Inflammatory macrophage treated with lipopolysaccharide for 1 hour (primary cell): Measurements from ENCODE around the gene CD248.
"Not testable (repeated sequence)": the region's sequence is repeated elsewhere in the genome, so short reads cannot be mapped to it uniquely, and the experiment has no call there.

Experiments used
- DNase-seq, 2 donors: peaks; one replicate each; pipeline ENCODE4 v3.0.0-alpha.2; 2020 to 2022

The CD248 gene

DNA sequence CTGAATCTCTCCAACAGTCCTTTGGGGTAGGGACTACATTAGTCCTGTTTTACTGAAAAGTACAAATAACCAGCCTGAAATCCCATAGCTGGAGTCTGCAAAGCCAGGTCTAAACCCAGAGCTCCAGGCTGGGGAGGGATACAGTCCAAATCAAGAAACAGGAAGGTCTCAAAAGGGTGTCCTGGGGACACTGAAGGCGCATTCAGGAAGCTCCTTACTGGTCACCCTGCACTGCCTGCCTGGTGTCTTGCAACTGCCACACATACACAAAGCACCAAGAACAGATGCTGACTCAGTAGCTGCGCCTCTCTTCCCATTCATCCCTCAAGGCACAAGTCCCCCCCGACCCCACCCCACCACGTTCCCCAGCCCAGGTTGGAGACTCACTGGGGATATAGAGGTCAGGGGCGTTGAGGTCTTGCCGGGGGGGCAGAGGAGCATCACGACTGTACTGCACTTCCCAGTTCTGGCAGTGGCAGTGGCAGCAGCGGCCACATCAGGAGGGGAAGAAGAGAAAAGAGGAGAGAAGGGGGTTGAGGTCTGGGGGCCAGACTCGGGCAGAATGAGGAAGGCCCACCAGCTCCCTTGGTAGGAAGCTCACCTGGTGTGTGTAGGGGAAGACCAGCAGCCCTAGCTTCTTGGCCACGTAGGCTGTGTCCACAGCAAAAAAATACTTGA is 29.5 kb downstream of the CD248 start:
- DNase-seq: peak; percentile 20 to 31

DNA sequence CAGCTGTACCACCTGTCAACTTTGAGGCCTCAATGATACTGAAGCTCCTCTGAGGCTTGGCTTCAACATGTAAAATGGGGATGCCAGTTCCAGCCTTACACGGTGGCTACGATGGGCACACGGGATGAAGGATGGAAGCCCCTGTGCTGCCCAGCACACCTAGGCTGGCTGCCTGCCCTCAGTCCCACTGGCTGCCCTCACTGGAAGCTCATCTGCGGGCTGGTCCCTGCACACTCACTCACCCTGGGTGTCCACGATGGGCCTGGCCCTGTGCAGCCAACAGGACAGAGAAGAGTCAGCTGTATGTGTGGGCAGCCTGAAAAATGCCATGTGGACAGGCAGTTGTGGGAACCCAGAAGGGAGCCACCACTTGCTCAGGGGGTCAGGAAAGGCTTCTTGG is 30.1 kb downstream of the CD248 start:
- no peak for DNase-seq

- DNase-seq: no peak
Observed at GRCh38 chr11:66285250-66285947, 31.4 kb downstream of the CD248 start.

- DNase-seq: no peak
Observed at GRCh38 chr11:66284526-66285078, 32.2 kb downstream of the CD248 start.

DNA sequence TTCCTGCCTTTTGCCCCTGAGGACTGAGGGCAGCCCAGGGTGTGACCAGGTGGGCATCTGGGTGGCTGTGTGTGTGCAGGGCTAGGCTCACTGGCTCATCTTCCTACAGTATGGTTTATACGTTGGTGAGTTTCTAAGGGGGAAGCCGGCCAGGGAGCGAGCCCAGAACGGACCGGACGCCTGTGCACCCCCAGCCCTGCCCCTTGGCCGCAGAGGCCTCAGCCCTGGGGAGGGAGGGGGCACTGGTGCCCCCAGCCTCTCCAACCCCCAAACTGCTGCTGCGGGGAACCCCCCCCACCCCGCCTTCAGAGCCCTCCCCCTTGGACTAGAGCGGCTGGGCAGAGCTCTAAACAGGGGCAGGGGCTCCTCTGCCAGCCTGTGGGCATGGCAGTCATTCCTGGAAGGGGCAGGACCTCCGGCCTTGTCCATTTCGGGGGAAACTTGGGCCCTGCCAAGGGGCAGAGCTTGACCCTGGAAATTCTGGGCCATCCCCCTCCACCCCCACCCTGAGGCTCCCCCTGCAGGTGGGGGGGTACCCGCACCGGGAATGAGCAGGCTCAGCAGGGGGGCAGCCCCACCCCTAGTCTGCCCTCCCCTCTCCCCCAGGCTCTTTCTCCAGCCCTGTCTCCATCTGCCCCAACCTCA is 33.3 kb downstream of the CD248 start:
- DNase-seq: no peak

GRCh38 chr11:66282468-66283455 is 34.1 kb downstream of the CD248 start:
- DNase-seq: peak; percentile 93 to 96

DNA sequence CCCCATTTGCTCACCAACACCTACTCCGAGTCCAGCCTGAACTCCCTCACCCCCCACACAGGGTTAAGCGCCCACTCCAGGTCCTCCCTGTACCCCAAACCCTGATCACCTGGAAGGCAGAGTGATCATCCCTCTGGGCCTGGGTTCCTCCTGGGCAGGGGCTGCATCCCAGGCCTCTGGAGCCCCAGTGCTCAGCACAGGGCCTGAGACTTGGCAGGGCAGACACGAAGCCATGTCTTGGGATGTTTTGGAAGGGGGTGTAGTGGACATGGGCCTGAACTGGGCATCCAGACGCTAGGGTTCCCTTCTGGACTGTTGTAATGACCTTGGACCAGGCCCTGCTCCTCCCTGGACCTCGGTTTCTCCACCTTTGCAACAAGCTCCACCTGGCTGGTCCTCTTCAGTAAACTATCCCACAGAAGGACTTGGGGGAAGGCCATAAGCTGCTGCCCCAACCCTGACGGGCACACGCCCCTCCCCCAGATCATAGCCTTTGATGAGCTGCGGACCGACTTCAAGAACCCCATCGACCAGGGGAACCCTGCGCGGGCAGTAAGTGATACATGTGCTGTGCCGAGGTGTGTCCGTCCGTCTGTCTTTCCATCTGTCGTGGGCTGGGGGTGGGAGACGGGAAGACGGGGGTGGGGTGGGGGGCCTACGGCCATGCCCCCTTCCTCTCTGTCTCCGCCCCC is 34.9 kb downstream of the CD248 start:
- no peak for DNase-seq

DNA sequence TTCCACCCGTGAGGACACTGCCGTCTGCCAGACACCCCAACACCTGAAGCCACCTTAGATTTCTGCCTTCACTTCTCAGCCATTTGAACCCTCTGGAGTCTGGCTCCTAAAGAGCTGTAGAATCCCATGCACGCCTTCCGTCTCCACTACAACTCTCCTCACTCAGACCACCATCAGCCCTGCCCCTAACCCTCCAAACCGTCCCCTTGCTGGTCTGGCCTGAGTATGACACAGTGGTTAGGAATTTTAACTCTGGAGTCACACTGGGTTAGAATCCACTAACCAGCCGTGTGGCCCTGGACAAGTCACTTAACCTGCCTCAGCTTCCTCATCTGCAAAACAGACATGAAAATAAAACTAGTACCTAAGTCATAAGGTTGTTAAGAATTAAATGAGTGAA is 35.8 kb downstream of the CD248 start:
- no peak for DNase-seq

GRCh38 chr11:66280428-66280827 is 36.4 kb downstream of the CD248 start:
- DNase-seq: no peak

DNA sequence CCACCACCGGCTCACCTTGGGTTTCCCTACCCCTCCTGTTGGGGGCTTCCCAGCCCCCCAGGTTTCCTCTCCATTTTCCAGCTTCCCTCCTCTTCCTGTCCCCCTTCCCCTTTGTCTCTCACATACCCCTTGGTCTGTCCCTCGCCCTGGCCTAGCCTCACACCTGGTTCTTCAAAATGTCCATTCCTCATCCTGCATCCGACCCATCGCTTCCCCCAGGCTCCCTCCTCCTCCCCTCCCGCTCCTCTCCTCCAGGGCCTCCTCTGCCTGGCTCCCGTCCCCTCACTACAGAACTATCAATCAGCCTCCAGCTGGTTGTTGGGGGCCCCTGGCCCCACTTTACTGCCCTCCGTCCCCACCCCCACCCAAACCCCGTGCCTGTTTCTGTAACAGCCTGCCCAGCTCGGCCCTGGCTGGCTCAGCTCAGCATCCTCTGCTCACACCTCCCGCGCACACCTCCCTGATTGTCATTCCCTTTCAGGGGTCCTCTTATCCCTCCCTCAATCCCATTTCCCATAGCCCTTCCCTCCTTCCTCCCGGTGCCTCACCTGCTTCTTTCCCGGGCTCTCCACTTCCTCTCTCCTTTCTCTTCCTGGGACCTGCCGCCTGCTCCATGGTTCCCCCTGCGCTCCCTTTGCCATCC is 37.6 kb downstream of the CD248 start:
- no peak for DNase-seq

- DNase-seq: no peak
Observed at GRCh38 chr11:66278363-66279091, 38.3 kb downstream of the CD248 start.

DNA sequence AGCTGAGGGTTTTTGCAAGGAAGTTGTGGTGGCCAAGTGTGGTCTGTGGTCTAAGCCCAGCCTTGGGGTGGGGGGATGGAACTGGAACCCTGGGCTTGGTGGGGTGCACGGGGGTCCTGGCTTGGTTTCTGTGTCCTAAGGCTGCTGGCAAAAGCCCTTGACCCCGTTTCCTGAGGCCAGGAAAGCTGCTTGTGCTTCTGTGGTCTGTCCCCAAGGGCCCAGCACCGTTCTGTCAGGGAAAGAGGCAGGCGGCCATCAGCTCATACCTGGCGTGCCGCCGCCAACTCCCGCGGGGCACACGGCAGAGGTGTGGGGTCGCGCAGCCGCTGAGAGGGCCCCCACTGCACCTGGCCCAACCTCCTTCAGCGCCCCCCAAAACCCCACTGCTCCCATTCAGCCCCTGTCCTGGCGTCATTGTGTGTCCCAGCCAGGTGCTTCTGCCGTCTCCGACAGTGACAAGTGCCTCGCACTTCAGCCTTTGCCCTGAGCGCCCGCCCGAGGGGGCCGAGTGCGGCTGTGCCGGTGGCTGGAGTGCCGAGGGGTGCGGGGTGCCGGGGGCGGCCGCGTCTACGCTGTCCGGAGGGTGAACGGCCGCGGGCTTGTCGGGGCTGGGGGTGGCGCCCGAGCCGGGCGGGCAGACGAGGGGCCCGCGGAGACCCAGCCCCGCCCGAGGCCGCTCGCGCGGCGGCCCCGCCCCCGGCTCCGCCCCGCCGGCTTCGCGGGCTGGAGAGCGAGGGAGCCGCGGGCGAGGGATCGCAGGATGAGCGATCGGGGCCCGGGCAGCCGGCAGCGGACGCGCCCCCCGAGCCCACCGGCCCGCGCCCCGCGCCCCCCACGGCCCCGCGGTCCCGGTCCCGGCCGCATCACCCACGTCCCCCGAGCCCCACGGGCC is 39.1 kb downstream of the CD248 start, which contains the start of gene CNIH2:
Gene CNIH2 (plus strand): TSS at position 705 of the 892 bp plus-strand sequence. CDS start 282 bp downstream, outside the sequence.
- no peak for DNase-seq

DNA sequence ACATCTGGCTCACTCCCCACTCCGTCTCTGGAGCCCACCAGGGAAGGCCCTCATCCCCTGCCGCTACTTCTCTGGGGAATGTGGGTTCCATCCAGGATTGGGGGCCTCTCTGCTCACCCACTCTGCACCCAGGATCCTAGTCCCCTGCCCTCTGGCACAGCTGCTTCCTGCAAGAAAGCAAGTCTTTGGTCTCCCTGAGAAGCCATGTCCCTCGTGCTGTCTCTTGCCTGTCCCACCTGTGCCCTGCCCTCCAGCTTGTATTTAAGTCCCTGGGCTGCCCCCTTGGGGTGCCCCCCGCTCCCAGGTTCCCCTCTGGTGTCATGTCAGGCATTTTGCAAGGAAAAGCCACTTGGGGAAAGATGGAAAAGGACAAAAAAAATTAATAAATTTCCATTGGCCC is 39.8 kb downstream of the CD248 start:
- not testable (repeated sequence) for DNase-seq

DNA sequence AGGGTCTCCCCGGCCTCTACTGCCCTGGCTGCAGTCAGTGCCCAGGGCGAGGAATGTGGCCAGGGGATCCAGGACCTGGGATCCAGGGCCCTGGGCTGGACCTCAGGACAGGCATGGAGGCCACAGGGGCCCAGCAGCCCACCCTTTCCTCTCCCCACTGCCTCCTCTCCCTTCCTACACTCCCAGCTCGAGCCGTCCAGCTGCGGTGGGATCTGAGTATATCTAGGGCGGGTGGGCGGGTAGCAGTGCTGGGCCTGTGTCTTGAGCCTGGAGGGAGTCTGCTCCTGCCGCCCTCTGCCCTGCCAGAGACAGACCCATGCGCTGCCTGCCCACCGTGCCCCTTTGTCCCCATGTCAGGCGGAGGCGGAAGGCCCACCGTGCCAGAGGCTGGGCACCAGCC is 40.2 kb downstream of the CD248 start:
- DNase-seq: not testable (repeated sequence)

DNA sequence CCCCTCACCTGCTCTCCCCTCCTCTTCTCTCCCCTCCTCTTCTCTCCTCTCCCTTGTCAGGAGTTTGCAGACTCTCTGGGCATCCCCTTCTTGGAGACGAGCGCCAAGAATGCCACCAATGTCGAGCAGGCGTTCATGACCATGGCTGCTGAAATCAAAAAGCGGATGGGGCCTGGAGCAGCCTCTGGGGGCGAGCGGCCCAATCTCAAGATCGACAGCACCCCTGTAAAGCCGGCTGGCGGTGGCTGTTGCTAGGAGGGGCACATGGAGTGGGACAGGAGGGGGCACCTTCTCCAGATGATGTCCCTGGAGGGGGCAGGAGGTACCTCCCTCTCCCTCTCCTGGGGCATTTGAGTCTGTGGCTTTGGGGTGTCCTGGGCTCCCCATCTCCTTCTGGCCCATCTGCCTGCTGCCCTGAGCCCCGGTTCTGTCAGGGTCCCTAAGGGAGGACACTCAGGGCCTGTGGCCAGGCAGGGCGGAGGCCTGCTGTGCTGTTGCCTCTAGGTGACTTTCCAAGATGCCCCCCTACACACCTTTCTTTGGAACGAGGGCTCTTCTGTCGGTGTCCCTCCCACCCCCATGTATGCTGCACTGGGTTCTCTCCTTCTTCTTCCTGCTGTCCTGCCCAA is 40.7 kb downstream of the CD248 start:
- DNase-seq: no peak

GRCh38 chr11:66275396-66275795 is 41.4 kb downstream of the CD248 start:
- DNase-seq: no peak

DNA sequence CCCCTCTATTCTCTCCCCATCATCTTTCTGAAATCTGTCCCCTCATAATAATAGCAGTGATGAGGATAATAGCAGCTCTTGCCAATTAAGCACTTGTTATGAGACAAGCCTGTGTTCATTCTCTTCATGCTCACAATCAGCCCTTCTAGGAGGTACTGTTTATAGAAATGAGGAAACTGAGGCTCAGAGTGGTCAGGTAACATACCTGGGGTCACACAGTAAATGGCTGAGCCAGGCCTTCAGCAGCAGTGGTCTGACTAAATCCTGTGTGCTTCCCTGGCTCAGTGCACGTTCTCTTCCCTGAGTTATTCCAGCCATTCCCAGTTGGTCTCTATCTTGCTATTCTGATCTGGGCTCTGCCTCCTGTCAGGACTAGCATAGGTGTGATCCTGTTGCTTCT is 42.6 kb downstream of the CD248 start:
- no peak for DNase-seq

DNA sequence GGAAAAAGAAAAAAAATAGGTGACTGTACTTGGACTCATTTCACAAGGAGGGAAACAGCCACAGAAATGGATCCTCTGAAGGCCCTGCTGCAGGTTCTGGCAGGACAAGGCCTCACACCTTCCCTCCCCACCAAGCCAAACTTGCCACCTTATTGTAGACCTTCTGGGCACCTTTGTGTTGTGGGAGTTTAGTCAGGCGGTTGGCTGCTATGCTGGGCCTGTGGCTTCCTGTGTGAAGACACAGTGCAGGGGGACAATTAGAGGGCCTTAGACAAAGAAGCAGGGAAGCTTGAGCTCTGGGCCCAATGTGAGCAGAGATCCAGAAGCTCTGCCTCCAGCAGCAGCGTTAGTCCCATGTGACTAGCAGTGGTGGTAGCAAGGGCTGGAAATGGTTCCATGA is 44.2 kb downstream of the CD248 start:
- DNase-seq: no peak

DNA sequence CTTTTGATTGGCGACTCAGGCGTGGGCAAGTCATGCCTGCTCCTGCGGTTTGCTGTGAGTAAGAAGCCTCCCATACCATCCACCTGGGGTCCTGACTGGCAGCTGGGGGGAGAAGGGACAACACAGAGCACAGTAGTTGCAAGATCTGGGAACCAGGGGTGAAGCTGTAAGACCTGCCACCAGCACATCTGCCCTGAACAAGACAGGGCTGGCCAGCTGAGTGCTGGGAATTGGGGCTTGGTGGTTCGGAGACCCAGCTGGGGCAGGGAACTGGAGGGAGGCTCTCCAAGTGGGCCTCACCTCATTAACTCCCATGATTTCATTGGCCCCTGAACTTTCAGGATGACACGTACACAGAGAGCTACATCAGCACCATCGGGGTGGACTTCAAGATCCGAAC is 45.0 kb downstream of the CD248 start:
- no peak for DNase-seq
